ENCODE data around the gene CFAP45. TPM values are rescaled to one million over a fixed set of nuclear protein-coding genes. Genes with fewer than 3 reads are reported as not detected.

The CFAP45 gene
- polyA plus RNA-seq, 2 of the 4 experiments (the other 2 are of a cell fraction): 0.67 to 0.89 TPM

DNA sequence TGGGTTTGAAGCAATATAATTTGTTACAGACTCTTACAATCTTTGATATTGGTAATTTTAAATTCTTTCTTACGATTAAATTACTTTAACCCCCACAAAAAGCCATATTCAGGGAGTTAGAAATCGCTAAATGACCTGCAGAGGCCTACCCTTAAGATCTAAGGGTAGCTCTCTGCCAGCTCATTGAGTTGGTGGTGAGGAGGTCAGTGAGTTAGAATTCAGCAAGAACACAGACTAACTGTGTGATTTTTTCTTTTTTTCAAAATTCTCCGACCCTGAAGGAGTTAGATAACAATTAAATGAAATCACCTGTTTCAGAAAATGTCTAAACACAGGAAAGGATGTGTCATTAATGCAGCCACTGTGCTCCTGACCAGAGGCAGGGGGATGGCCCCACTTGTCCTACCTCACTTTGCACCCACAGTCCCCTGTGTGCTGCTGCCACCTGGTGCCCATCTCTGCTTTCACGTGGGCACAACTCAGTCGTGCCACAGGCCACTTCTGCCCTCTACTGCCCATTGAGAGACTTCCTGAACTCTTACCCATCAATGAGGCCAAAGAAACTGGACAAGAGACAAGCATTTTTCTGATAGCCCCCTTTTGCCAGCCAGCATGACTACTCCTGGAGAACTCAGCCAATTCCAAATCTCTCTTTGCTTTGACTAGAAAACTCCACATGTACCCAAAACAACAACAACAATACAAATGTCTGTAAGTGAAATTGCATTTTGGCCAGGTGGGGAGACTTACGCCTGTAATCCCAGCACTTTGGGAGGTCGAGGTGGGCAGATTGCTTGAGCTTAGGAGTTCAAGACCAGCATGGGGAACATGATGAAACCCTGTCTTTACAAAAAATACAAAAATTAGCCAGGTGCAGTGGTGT is 8.4 kb downstream of the CFAP45 start:
- peak; percentile 95 to 99 for ATAC-seq
- FAIRE-seq: peak; percentile 43
- ChIA-PET CTCF (interaction anchor here (0.6 to 14.9 kb wide), 76 partner anchors 9 to 758 kb away, joined by 3 to 565 read pairs (median 5); partner anchors contain the start of genes CFAP45, DUSP23, FCRL6 and IGSF9), POLR2A (no interaction called here)
- Histone ChIP-seq H3K4me2 (no peak overlapping the region), H3K27ac (peak overlapping the region in 1 of 2 experiments; percentile 54; a peak in 1 of 6 replicates), H3K4me1 (peaks cover 11% of the 10 kb centered on the region; the same call in 2 of the 3 replicates), H3K4me3 (no peak overlapping the region), H3K9me3 (no peaks in the 10 kb centered on the region)
- TF ChIP-seq ZC3H11A (IDR thresholded peaks at IDR 0.05): no peak
- peak; percentile 100 for TF ChIP-seq RAD21 (conservative IDR thresholded peaks at IDR 0.05 in 1 of 2, IDR thresholded peaks at IDR 0.05 in 1 of 2)
- TF ChIP-seq, protein P1, sequence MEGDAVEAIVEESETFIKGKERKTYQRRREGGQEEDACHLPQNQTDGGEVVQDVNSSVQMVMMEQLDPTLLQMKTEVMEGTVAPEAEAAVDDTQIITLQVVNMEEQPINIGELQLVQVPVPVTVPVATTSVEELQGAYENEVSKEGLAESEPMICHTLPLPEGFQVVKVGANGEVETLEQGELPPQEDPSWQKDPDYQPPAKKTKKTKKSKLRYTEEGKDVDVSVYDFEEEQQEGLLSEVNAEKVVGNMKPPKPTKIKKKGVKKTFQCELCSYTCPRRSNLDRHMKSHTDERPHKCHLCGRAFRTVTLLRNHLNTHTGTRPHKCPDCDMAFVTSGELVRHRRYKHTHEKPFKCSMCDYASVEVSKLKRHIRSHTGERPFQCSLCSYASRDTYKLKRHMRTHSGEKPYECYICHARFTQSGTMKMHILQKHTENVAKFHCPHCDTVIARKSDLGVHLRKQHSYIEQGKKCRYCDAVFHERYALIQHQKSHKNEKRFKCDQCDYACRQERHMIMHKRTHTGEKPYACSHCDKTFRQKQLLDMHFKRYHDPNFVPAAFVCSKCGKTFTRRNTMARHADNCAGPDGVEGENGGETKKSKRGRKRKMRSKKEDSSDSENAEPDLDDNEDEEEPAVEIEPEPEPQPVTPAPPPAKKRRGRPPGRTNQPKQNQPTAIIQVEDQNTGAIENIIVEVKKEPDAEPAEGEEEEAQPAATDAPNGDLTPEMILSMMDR (IDR thresholded peaks at IDR 0.05): peak; percentile 100
- TF ChIP-seq JUN (IDR thresholded peaks at IDR 0.05): no peak
- TF ChIP-seq, protein P2, sequence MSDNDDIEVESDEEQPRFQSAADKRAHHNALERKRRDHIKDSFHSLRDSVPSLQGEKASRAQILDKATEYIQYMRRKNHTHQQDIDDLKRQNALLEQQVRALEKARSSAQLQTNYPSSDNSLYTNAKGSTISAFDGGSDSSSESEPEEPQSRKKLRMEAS (IDR thresholded peaks at IDR 0.05): peak; percentile 81
- no peak for TF ChIP-seq FOSL2 (IDR thresholded peaks at IDR 0.05)
- TF ChIP-seq FOSL2 (CRISPR knock-in tag; IDR thresholded peaks at IDR 0.05): no peak
- no peak for TF ChIP-seq RNF2 (IDR thresholded peaks at IDR 0.05; ENCODE audit: borderline replicate concordance, low read depth)
- peak; percentile 73; the same call in 1 of the 2 replicates for TF ChIP-seq MAZ (IDR thresholded peaks at IDR 0.05; ENCODE audit: borderline replicate concordance, low read depth, low read length)
- TF ChIP-seq SMC3 (IDR thresholded peaks at IDR 0.05): peak; percentile 100
- no peak for TF ChIP-seq SREBF2 (IDR thresholded peaks at IDR 0.05)
- no peak for TF ChIP-seq HOXB5 (CRISPR knock-in tag; IDR thresholded peaks at IDR 0.05)
- TF ChIP-seq BHLHE40 (IDR thresholded peaks at IDR 0.05; ENCODE audit: low read depth, low read length): no peak
- TF ChIP-seq, protein P3, sequence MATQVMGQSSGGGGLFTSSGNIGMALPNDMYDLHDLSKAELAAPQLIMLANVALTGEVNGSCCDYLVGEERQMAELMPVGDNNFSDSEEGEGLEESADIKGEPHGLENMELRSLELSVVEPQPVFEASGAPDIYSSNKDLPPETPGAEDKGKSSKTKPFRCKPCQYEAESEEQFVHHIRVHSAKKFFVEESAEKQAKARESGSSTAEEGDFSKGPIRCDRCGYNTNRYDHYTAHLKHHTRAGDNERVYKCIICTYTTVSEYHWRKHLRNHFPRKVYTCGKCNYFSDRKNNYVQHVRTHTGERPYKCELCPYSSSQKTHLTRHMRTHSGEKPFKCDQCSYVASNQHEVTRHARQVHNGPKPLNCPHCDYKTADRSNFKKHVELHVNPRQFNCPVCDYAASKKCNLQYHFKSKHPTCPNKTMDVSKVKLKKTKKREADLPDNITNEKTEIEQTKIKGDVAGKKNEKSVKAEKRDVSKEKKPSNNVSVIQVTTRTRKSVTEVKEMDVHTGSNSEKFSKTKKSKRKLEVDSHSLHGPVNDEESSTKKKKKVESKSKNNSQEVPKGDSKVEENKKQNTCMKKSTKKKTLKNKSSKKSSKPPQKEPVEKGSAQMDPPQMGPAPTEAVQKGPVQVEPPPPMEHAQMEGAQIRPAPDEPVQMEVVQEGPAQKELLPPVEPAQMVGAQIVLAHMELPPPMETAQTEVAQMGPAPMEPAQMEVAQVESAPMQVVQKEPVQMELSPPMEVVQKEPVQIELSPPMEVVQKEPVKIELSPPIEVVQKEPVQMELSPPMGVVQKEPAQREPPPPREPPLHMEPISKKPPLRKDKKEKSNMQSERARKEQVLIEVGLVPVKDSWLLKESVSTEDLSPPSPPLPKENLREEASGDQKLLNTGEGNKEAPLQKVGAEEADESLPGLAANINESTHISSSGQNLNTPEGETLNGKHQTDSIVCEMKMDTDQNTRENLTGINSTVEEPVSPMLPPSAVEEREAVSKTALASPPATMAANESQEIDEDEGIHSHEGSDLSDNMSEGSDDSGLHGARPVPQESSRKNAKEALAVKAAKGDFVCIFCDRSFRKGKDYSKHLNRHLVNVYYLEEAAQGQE (IDR thresholded peaks at IDR 0.05): no peak
- WGBS (ENCODE audit: missing lambda C conversion rate): 25% methylated on average over 7 of the region's 7 CpGs
- peak; percentile 82 to 90 for DNase-seq (ENCODE audit: low read depth in 1 of 2, low spot score in 1 of 2)

DNA sequence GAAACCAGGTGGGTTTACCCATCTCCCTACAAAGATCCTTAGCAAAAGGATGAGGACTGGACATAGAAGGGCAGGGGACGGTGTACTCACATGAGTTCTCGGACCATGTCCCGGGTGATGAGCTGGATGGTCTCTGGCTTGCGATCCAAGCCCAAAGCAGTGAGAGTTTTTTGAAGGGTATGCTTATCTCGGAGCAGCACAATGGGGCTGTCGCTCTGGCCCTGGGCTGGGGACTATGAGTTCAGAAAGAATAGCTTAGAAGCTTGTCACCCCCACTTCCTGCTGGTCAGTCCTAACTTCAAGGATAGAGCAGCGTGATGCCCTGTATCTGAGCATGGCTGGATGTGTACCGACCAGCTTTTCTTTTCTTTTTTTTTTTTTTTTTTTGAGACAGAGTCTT is 9.6 kb downstream of the CFAP45 start:
- H3K9me3 ChIP-seq: no peaks in the 10 kb centered on the region
- H3K27ac ChIP-seq: peak overlapping the region; percentile 31 to 64; a peak in 3 of 6 replicates
- TF ChIP-seq, protein P2 (IDR thresholded peaks at IDR 0.05): no peak
- TF ChIP-seq JUN (IDR thresholded peaks at IDR 0.05): no peak
- TF ChIP-seq MAZ (IDR thresholded peaks at IDR 0.05; ENCODE audit: borderline replicate concordance, low read depth, low read length): no peak
- no peak for TF ChIP-seq HOXA7 (CRISPR knock-in tag; IDR thresholded peaks at IDR 0.05)
- TF ChIP-seq, protein P4, sequence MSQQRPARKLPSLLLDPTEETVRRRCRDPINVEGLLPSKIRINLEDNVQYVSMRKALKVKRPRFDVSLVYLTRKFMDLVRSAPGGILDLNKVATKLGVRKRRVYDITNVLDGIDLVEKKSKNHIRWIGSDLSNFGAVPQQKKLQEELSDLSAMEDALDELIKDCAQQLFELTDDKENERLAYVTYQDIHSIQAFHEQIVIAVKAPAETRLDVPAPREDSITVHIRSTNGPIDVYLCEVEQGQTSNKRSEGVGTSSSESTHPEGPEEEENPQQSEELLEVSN (IDR thresholded peaks at IDR 0.05; ENCODE audit: borderline replicate concordance, low read depth): no peak
- TF ChIP-seq, protein P3 (IDR thresholded peaks at IDR 0.05): no peak
- no peak for TF ChIP-seq SMC3 (IDR thresholded peaks at IDR 0.05)
- no peak for TF ChIP-seq JUNB (IDR thresholded peaks at IDR 0.05)
- TF ChIP-seq, protein P5, sequence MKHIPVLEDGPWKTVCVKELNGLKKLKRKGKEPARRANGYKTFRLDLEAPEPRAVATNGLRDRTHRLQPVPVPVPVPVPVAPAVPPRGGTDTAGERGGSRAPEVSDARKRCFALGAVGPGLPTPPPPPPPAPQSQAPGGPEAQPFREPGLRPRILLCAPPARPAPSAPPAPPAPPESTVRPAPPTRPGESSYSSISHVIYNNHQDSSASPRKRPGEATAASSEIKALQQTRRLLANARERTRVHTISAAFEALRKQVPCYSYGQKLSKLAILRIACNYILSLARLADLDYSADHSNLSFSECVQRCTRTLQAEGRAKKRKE (CRISPR knock-in tag; IDR thresholded peaks at IDR 0.05; ENCODE audit: low read depth): no peak
- no peak for TF ChIP-seq RAD21 (conservative IDR thresholded peaks at IDR 0.05 in 1 of 2, IDR thresholded peaks at IDR 0.05 in 1 of 2)
- no peak for TF ChIP-seq EHMT2 (IDR thresholded peaks at IDR 0.05; ENCODE audit: low read depth)
- FAIRE-seq (no peak), ATAC-seq (no peak), DNase-seq (ENCODE audit: low read depth in 1 of 2, low spot score in 1 of 2) (no peak)
- ChIA-PET CTCF (interaction anchor here (1.0 to 14.9 kb wide), 37 partner anchors 10 to 757 kb away, joined by 3 to 565 read pairs (median 5); partner anchors contain the start of genes DUSP23, FCRL6 and TAGLN2), POLR2A (interaction anchor here (2.0 kb wide), 1 partner anchor 91 kb away, joined by 12 read pairs; no protein-coding TSS in a partner anchor)
- no peak overlapping the region for H3K4me3 ChIP-seq
- peaks cover 11% of the 10 kb centered on the region; the same call in 2 of the 3 replicates for H3K4me1 ChIP-seq
- WGBS (ENCODE audit: missing lambda C conversion rate): 95% methylated on average over 8 of the region's 8 CpGs
- H3K4me2 ChIP-seq: no peak overlapping the region; the same call in 2 of the 3 replicates
